Measurements from ENCODE around the gene GPR149. TPM values are rescaled to one million over a fixed set of nuclear protein-coding genes. Genes with fewer than 3 reads are reported as not detected.
A peak's percentile ranks its signal among the peaks of the same experiment; 100 is the strongest.

The GPR149 gene, protein sequence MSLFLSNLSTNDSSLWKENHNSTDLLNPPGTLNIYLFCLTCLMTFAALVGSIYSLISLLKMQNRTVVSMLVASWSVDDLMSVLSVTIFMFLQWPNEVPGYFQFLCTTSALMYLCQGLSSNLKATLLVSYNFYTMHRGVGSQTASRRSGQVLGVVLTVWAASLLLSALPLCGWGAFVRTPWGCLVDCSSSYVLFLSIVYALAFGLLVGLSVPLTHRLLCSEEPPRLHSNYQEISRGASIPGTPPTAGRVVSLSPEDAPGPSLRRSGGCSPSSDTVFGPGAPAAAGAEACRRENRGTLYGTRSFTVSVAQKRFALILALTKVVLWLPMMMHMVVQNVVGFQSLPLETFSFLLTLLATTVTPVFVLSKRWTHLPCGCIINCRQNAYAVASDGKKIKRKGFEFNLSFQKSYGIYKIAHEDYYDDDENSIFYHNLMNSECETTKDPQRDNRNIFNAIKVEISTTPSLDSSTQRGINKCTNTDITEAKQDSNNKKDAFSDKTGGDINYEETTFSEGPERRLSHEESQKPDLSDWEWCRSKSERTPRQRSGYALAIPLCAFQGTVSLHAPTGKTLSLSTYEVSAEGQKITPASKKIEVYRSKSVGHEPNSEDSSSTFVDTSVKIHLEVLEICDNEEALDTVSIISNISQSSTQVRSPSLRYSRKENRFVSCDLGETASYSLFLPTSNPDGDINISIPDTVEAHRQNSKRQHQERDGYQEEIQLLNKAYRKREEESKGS
- total RNA-seq (2022), result not detected in 2 replicates
- percentile 1 among the genes with signal in this experiment for Bru-seq, nascent RNA
- percentile 0 among the genes with signal in this experiment for BruChase-seq, experiment 1, labeled RNA remaining after a 6-hour chase
- percentile 4 among the genes with signal in this experiment for BruChase-seq, experiment 2, labeled RNA remaining after a 2-hour chase
- long read RNA-seq, result 0 reads

- peaks cover 35% of the 10 kb centered on the region for H3K4me1 Mint-ChIP-seq (ENCODE audit: low read depth, unreplicated experiment)
- H3K27me3 Mint-ChIP-seq (ENCODE audit: unreplicated experiment), result peaks cover 35% of the 10 kb centered on the region
- H3K36me3 Mint-ChIP-seq (ENCODE audit: insufficient read depth, unreplicated experiment), result peaks cover 14% of the 10 kb centered on the region
- TF ChIP-seq, protein P1, sequence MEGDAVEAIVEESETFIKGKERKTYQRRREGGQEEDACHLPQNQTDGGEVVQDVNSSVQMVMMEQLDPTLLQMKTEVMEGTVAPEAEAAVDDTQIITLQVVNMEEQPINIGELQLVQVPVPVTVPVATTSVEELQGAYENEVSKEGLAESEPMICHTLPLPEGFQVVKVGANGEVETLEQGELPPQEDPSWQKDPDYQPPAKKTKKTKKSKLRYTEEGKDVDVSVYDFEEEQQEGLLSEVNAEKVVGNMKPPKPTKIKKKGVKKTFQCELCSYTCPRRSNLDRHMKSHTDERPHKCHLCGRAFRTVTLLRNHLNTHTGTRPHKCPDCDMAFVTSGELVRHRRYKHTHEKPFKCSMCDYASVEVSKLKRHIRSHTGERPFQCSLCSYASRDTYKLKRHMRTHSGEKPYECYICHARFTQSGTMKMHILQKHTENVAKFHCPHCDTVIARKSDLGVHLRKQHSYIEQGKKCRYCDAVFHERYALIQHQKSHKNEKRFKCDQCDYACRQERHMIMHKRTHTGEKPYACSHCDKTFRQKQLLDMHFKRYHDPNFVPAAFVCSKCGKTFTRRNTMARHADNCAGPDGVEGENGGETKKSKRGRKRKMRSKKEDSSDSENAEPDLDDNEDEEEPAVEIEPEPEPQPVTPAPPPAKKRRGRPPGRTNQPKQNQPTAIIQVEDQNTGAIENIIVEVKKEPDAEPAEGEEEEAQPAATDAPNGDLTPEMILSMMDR (IDR thresholded peaks at IDR 0.05; ENCODE audit: unreplicated experiment), result no peak
- H3K9me3 Mint-ChIP-seq (ENCODE audit: low read depth, unreplicated experiment), result no peaks in the 10 kb centered on the region
- CTCF ChIA-PET, result interaction anchor here (0.6 to 0.7 kb wide), 3 partner anchors 20 to 460 kb away, joined by 3 to 6 read pairs (median 4); no protein-coding TSS in a partner anchor
- H3K27ac Mint-ChIP-seq (ENCODE audit: unreplicated experiment), result no peak within 1 kb of the TSS
- DNase-seq, result no peak
- no TSS peak for BruUV-seq (replicated peaks)
- peak within 1 kb of the TSS; percentile 73 for H3K4me3 Mint-ChIP-seq (ENCODE audit: low read depth, unreplicated experiment)
- intact Hi-C loops (cut with micrococcal nuclease; ENCODE audit: unreplicated experiment), result no loop called here
Observed at GRCh38 chr3:154430014-154430413, at the start of gene GPR149. TSS of gene GPR149 (minus strand) at chr3:154430190. CDS start at chr3:154429615, 575 bp downstream.

GRCh38 chr3:154473769-154474168 is 43.8 kb upstream of the GPR149 start:
- H3K9me3 Mint-ChIP-seq (ENCODE audit: low read depth, unreplicated experiment), result no peaks in the 10 kb centered on the region
- BruUV-seq (replicated peaks), result no TSS peak
- CTCF ChIA-PET, result no interaction called here
- no peaks in the 10 kb centered on the region for H3K36me3 Mint-ChIP-seq (ENCODE audit: insufficient read depth, unreplicated experiment)
- no peak for DNase-seq
- intact Hi-C loops (cut with micrococcal nuclease; ENCODE audit: unreplicated experiment), result no loop called here
- no peaks in the 10 kb centered on the region for H3K4me1 Mint-ChIP-seq (ENCODE audit: low read depth, unreplicated experiment)
- H3K27ac Mint-ChIP-seq (ENCODE audit: unreplicated experiment), result no peak overlapping the region
- no peak overlapping the region for H3K4me3 Mint-ChIP-seq (ENCODE audit: low read depth, unreplicated experiment)
- no peaks in the 10 kb centered on the region for H3K27me3 Mint-ChIP-seq (ENCODE audit: unreplicated experiment)
- TF ChIP-seq, protein P1 (IDR thresholded peaks at IDR 0.05; ENCODE audit: unreplicated experiment), result no peak

DNA sequence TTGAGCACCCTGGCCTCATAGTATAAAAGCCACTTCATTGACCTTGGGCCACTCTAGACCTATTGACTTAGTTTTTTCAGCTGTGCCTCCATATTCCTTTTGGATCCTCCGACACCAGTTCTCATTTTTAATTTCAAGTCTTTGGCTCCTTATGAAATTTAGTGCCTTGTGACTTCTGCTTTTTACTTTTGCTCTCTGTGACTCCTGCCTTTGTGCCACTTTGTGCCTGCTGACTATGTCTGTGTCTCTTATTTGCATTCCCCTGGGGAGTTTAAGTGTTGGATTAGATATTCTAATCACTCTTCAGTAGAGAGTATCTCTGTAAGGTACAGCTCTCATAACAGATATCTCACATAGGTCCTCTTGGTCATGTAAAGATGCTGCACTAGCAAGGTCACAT is 39.6 kb upstream of the GPR149 start:
- CTCF ChIA-PET, result no interaction called here
- no peak overlapping the region for H3K4me3 Mint-ChIP-seq (ENCODE audit: low read depth, unreplicated experiment)

More for the DNA sequence above, 39.6 kb upstream of the GPR149 start:
- Mint-ChIP-seq H3K27me3 (ENCODE audit: unreplicated experiment) (no peaks in the 10 kb centered on the region), H3K36me3 (ENCODE audit: insufficient read depth, unreplicated experiment) (no peaks in the 10 kb centered on the region), H3K9me3 (ENCODE audit: low read depth, unreplicated experiment) (no peaks in the 10 kb centered on the region), H3K4me1 (ENCODE audit: low read depth, unreplicated experiment) (no peaks in the 10 kb centered on the region), H3K27ac (ENCODE audit: unreplicated experiment) (no peak overlapping the region)
- TF ChIP-seq, protein P1 (IDR thresholded peaks at IDR 0.05; ENCODE audit: unreplicated experiment), result no peak
- no peak for DNase-seq
- intact Hi-C loops (cut with micrococcal nuclease; ENCODE audit: unreplicated experiment), result no loop called here
- BruUV-seq (replicated peaks), result no TSS peak
